K562 (cell line): ENCODE results near the gene SYT13.

Experiments
- BHLHE40 ChIP-seq: IDR thresholded peaks from 2 replicates; pipeline ENCODE4 v1.6.1; 2011; ENCODE audit warnings: low read length, improper control_type of control experiment
- EZH2 ChIP-seq: IDR thresholded peaks from 2 replicates; pipeline ENCODE4 v1.6.1; 2012; ENCODE audit warnings: low read depth, mild to moderate bottlenecking, inconsistent platforms, low read length, borderline replicate concordance
- FOXK2 ChIP-seq, 2 experiments: fragments of 450-650 bp; IDR thresholded peaks in 1 of 2; conservative IDR thresholded peaks in 1 of 2; 2 replicates each; pipeline ENCODE4 v1.6.1; 2016; ENCODE audit warnings: low read depth in 2 of 2, mild to moderate bottlenecking in 1 of 2
- GABPB1 ChIP-seq: sonication (generic); formaldehyde crosslinking; IDR thresholded peaks from 2 replicates; pipeline ENCODE4 v1.8.0; 2022; ENCODE audit warnings: mild to moderate bottlenecking, missing genetic modification reagents
- JUN ChIP-seq, 2 experiments: sonication (generic) in 1 of 2; formaldehyde crosslinking in 1 of 2; IDR thresholded peaks; 2 replicates each; pipeline versions ENCODE4 v1.6.1 to v1.8.0; 2012 to 2022; ENCODE audit warnings: borderline replicate concordance in 2 of 2, mild to moderate bottlenecking in 2 of 2, improper control_type of control experiment in 1 of 2, low read depth in 1 of 2, low read length in 1 of 2, missing genetic modification reagents in 1 of 2
- PHTF2 ChIP-seq: fragments of 250-450 bp; sonication (Bioruptor Pico); IDR thresholded peaks from 2 replicates; pipeline ENCODE4 v1.5.0; 2021; ENCODE audit warnings: mild to moderate bottlenecking
- POLR2A ChIP-seq: fragments of 450-650 bp; conservative IDR thresholded peaks from 2 replicates; pipeline ENCODE4 v1.6.1; 2016
- POLR2AphosphoS5 ChIP-seq: IDR thresholded peaks from 2 replicates; pipeline ENCODE4 v1.6.1; 2011; ENCODE audit warnings: mild to moderate bottlenecking, low read depth, low read length, moderate library complexity; ENCODE audit not compliant: control insufficient read depth, insufficient read depth
- RAD51 ChIP-seq: fragments of 450-650 bp; IDR thresholded peaks from 2 replicates; pipeline ENCODE4 v1.7.1; 2016; ENCODE audit warnings: low read depth, mild to moderate bottlenecking, borderline replicate concordance
- SMC3 ChIP-seq: conservative IDR thresholded peaks from 2 replicates; pipeline ENCODE4 v1.6.1; 2011; ENCODE audit warnings: low read depth, low read length, improper control_type of control experiment; ENCODE audit not compliant: insufficient read depth
- ZNF77 ChIP-seq: fragments of 250-450 bp; sonication (Bioruptor Pico); IDR thresholded peaks from 2 replicates; pipeline ENCODE4 v1.5.0; 2020
- TF ChIP-seq, protein P1 (sequence below), 3 experiments: IDR thresholded peaks in 2 of 3; conservative IDR thresholded peaks in 1 of 3; 2 replicates each; pipeline ENCODE4 v1.5.1; 2011 to 2012; ENCODE audit warnings: low read length in 3 of 3, mild to moderate bottlenecking in 3 of 3, control low read depth in 2 of 3, improper control_type of control experiment in 1 of 3, inconsistent platforms in 1 of 3, low read depth in 1 of 3, mixed read lengths in 1 of 3, moderate library complexity in 1 of 3; ENCODE audit not compliant: insufficient read depth in 2 of 3
- TF ChIP-seq, protein P2 (sequence below), 2 experiments: fragments of 450-650 bp; formaldehyde crosslinking in 1 of 2; IDR thresholded peaks; 2 replicates each; pipeline versions ENCODE4 v1.4.0 to v1.6.1; 2014 to 2020; ENCODE audit warnings: mild to moderate bottlenecking in 2 of 2, borderline replicate concordance in 1 of 2, low read depth in 1 of 2

DNA sequence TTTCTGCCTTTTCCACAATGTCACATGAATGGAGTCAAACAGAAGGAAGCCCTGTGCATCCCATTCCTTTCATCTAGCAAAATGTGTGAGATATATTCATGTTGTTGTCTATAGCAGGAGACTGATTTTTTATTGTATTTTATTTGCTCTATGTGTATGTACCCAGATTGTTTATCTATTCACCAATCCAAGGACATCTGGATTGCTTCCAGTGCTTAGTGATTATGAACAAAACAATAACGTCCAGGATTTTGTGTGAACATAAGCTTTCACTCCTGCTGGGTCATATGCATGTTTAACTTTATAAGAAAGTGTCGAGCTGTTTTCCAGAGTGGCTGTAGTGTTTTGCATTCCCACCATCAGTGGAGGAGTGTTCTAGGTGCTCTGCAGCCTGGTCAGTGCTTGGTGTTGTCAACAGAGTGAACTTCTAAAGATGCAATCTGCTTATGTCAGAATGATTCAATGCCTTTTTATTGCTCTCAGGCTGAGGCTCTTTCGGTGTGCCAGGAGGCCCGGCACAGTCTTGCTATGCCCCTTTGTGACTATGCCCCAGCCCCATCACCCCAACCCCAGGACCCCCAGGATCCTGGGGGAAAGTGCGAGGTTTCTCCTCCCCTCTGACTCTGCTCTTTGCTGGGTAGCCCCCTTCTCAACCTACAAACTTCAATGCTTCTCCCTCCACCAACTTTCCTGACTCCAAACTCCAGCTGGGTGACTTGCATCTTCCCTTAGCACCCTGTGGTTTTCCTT lies 19.9 kb upstream of the SYT13 start:
- TF ChIP-seq GABPB1 = no peak
- TF ChIP-seq, protein P1, sequence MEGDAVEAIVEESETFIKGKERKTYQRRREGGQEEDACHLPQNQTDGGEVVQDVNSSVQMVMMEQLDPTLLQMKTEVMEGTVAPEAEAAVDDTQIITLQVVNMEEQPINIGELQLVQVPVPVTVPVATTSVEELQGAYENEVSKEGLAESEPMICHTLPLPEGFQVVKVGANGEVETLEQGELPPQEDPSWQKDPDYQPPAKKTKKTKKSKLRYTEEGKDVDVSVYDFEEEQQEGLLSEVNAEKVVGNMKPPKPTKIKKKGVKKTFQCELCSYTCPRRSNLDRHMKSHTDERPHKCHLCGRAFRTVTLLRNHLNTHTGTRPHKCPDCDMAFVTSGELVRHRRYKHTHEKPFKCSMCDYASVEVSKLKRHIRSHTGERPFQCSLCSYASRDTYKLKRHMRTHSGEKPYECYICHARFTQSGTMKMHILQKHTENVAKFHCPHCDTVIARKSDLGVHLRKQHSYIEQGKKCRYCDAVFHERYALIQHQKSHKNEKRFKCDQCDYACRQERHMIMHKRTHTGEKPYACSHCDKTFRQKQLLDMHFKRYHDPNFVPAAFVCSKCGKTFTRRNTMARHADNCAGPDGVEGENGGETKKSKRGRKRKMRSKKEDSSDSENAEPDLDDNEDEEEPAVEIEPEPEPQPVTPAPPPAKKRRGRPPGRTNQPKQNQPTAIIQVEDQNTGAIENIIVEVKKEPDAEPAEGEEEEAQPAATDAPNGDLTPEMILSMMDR (IDR thresholded peaks at IDR 0.05 in 2 of 3, conservative IDR thresholded peaks at IDR 0.05 in 1 of 3; ENCODE audit: insufficient read depth in 2 of 3, low read depth in 1 of 3, low read length in 3 of 3) = no peak
- no peak for TF ChIP-seq ZNF77 (CRISPR knock-in tag)
- TF ChIP-seq, protein P2, sequence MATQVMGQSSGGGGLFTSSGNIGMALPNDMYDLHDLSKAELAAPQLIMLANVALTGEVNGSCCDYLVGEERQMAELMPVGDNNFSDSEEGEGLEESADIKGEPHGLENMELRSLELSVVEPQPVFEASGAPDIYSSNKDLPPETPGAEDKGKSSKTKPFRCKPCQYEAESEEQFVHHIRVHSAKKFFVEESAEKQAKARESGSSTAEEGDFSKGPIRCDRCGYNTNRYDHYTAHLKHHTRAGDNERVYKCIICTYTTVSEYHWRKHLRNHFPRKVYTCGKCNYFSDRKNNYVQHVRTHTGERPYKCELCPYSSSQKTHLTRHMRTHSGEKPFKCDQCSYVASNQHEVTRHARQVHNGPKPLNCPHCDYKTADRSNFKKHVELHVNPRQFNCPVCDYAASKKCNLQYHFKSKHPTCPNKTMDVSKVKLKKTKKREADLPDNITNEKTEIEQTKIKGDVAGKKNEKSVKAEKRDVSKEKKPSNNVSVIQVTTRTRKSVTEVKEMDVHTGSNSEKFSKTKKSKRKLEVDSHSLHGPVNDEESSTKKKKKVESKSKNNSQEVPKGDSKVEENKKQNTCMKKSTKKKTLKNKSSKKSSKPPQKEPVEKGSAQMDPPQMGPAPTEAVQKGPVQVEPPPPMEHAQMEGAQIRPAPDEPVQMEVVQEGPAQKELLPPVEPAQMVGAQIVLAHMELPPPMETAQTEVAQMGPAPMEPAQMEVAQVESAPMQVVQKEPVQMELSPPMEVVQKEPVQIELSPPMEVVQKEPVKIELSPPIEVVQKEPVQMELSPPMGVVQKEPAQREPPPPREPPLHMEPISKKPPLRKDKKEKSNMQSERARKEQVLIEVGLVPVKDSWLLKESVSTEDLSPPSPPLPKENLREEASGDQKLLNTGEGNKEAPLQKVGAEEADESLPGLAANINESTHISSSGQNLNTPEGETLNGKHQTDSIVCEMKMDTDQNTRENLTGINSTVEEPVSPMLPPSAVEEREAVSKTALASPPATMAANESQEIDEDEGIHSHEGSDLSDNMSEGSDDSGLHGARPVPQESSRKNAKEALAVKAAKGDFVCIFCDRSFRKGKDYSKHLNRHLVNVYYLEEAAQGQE (IDR thresholded peaks at IDR 0.05; ENCODE audit: borderline replicate concordance) = no peak
- TF ChIP-seq, protein P2 (CRISPR knock-in tag; IDR thresholded peaks at IDR 0.05; ENCODE audit: low read depth) = no peak
- TF ChIP-seq POLR2A = no peak
- no peak for TF ChIP-seq FOXK2 (conservative IDR thresholded peaks at IDR 0.05 in 1 of 2, IDR thresholded peaks at IDR 0.05 in 1 of 2; ENCODE audit: low read depth in 2 of 2)
- TF ChIP-seq EZH2 = no peak
- TF ChIP-seq RAD51 = no peak
- no peak for TF ChIP-seq JUN (IDR thresholded peaks at IDR 0.05; ENCODE audit: borderline replicate concordance, low read depth, low read length)
- TF ChIP-seq JUN (CRISPR knock-in tag; IDR thresholded peaks at IDR 0.05; ENCODE audit: borderline replicate concordance) = no peak
- TF ChIP-seq BHLHE40 = no peak
- TF ChIP-seq SMC3 = no peak
- TF ChIP-seq PHTF2 (CRISPR knock-in tag) = no peak
- no peak for TF ChIP-seq POLR2AphosphoS5
